Fibroblast of lung (primary cell): ENCODE results near the gene CRABP1.

Experiments used
- CTCF ChIP-seq, 2 donors: IDR thresholded peaks in 1 of 2; conservative IDR thresholded peaks in 1 of 2; 1 replicate in 1 of 2; 2 replicates in 1 of 2; pipeline ENCODE4 v1.5.1; 2011 to 2012; ENCODE audit warnings: low read length in 2 of 2, control low read depth in 1 of 2, inconsistent platforms in 1 of 2, low read depth in 1 of 2, mild to moderate bottlenecking in 1 of 2
- EZH2 ChIP-seq: IDR thresholded peaks from 2 replicates; pipeline ENCODE4 v1.5.1; 2012; ENCODE audit warnings: low read length, control low read depth, mild to moderate bottlenecking; ENCODE audit errors: missing control alignments

GRCh38 chr15:78299101-78299930, 40.8 kb upstream of the CRABP1 start, which contains the start of gene SKIC8:
- TF ChIP-seq CTCF (conservative IDR thresholded peaks at IDR 0.05 in 1 of 2, IDR thresholded peaks at IDR 0.05 in 1 of 2; ENCODE audit: low read depth in 1 of 2, low read length in 2 of 2) (peak in 1 of 2 donors; percentile 3), EZH2 (no peak)
